Measurements from ENCODE around the gene RNF223.
"Not testable (repeated sequence)": the region's sequence is repeated elsewhere in the genome, so short reads cannot be mapped to it uniquely, and the experiment has no call there.

The RNF223 gene

DNA sequence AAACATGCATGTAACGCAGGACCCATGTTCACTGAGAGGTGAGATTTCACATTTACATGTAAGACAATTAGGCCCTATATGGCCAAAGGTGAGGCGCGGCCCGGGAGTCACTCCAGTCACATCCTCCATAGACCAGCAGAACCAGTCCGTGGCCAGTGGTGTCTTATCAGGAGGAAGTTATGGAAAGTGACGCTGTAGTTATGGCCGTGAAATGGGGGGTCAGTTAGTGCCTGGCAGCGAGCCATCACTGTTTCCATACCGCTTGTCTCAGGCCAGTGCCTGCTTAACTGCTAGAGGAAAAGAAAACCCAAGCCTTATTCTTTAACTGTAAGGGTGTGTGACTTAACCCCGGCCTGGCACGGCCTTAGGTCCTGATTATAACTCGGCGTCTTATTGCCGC, 35.6 kb upstream of the RNF223 start:
- DNase-seq (ENCODE audit: low read depth in 2 of 2) = no peak

DNA sequence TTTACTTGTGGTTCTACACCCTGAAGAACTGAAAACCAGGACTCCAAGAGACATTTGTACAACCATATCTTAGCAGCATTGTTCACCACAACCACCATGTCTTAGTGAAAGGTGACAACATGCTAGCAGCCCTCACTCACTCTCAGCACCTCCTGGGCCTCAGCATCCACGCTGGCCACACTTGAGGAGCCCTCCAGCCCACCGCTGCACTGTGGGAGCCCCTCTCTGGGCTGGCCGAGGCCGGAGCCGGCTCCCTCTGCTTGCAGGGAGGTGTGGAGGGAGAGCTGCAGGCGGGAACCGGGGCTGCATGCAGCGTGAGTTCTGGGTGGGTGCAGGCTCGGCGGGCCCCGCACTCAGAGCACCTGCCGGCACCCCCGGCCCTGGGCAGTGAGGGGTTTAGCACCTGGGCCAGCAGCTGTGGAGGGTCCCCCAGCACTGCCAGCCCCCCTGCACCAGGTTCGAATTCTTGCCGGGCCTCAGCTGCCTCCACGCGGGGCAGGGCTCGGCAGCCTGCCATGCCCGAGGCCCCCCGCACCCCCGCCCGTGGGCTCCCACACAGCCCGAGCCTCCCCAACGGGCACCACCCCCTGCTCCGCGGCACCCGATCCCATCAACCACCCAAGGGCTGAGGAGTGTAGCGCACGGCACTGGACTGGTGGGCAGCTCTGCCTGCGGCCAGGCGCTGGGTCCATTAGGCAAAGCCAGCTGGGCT, 32.6 kb upstream of the RNF223 start:
- DNase-seq (ENCODE audit: low read depth in 2 of 2) = no peak

DNA sequence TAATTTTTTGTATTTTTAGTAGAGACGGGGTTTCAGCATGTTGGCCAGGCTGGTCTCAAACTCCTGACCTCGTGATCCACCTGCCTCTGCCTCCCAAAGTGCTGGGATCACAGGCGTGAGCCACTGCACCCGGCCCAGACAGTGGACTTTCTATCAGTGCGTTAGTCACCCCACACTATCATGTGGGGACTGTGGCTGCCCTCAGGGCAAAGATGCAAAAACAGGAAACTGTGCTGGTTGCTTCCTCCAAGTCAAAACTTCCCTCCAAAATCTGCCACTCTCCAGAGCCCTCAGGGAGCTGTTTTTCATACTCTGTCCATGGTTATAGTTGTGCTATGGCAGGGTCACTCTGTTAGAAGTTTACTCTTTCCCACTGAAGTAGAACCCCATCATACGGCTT, 30.0 kb upstream of the RNF223 start:
- not testable (repeated sequence) for DNase-seq (ENCODE audit: low read depth in 2 of 2)

DNA sequence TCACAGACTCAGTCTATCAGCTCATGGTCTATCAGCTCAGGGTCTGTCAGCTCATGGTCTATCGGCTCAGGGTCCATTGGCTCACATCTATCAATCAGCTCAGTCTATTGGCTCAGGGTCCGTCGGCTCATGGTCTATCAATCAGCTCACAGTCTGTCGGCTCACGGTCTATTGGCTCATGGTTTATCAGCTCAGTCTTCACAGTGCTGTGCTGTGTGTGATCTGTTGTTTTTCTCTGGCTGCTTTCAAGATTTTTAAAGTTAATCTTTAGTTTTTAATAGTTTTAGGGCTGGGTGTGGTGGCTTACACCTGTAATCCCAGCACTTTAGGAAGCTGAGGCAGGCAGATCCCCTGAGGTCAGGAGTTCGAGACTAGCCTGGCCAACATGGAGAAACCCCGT, 27.4 kb upstream of the RNF223 start:
- DNase-seq (ENCODE audit: low read depth in 2 of 2) = no peak

DNA sequence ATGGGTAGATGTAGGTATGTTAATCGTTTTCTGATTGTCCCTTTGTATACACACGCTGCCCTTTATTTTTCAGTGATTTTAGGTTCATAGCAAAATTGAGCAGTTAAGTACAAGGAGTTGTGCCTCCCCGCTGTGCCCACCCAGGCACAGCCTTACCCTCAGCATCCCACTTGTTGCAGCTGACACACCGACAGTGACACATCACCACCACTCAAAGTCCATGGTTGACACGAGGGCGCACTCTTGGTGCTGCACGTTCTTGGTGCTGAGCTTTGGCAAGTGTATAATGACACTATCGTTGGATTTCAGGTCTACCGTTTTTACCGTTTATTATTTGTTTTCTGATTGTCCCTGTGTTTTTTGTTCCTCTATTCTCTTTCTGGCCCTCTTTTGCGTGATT, 26.2 kb upstream of the RNF223 start:
- DNase-seq (ENCODE audit: low read depth in 2 of 2) = no peak

DNA sequence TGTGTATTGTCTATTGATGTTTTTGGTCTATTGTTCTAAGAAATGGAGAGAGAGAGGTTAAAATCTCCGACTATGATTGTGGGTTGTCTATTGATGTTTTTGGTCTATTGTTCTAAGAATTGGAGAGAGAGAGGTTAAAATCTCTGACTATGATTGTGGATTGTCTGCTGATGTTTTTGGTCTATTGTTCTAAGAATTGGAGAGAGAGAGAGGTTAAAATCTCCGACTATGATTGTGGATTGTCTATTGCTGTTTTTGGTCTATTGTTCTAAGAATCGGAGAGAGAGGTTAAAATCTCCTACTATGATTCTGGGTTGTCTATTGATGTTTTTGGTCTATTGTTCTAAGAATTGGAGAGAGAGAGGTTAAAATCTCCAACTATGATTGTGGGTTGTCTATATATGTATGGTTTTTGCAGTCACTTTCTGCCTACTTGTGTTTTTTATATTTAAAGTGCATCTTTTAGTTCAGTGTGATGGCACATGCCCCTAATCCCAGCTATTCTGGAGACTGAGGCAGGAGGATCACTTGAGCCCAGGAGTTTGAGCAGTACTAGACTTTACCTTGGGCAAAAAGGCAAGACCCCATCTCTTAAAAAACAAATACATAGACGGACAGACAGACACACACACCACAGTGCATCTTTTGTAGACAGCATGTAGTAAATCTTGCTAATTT, 25.5 kb upstream of the RNF223 start:
- DNase-seq (ENCODE audit: low read depth in 2 of 2) = no peak

DNA sequence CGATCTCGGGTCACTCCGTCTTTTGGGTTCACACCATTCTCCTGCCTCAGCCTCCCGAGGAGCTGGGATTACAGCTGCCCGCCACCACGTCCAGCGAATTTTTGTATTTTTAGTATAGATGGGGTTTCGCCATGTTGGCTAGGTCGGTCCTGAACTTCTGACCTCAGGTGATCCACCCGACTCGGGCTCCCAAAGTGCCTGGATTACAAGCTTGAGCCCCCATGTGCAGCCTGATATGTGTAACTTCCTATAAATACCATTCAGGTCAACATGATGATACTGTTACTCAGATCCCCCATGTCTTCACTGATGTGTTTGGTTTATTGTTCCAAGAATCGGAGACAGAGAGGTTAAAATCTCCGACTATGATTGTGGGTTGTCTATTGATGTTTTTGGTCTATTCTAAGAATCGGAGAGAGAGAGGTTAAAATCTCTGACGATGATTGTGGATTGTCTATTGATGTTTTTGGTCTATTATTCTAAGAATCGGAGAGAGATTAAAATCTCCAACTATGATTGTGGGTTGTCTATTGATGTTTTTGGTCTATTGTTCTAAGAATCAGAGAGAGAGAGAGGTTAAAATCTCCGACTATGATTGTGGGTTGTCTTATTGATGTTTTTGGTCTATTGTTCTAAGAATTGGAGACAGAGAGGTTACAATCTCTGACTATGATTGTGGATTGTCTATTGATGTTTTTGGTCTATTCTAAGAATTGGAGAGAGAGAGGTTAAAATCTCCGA, 24.7 kb upstream of the RNF223 start:
- no peak for DNase-seq (ENCODE audit: low read depth in 2 of 2)

DNA sequence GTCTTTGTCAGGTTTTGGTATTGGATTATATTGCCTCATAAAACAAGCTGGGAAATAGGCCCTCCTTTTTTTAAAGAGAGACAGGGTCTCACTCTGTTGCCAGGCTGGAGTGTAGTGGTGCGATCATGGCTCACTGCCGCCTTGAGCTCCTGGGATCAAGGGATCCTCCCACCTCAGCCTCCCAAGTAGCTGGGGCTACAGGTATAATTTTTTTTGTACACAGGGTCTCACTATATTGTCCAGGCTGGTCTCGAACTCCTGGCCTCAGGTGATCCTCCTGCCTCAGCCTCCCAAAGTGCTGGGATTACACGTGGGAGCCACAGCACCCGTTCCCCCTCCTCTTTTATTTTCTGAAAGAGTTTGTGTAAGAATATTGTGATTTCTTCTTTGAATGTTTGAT, 22.0 kb upstream of the RNF223 start:
- DNase-seq (ENCODE audit: low read depth in 2 of 2) = not testable (repeated sequence)

DNA sequence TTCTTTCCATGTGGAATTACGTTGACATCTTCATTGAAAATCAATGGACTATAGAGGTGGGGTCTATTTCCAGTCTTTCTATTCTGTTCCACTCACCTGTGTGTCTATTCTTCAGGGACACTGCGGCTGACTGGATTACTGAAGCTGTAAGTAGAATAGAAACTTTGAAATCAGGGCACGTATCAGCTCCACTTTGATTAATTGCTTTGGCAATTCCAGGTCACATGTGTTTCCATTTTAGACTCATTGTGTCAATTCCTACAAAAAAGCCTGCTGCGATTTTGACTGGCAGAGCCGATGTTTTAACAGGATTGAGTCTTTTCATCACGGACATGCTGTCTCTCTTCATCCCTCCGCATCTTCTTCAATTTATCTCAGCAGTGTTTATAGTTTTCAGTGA, 20.9 kb upstream of the RNF223 start:
- DNase-seq (ENCODE audit: low read depth in 2 of 2) = no peak

DNA sequence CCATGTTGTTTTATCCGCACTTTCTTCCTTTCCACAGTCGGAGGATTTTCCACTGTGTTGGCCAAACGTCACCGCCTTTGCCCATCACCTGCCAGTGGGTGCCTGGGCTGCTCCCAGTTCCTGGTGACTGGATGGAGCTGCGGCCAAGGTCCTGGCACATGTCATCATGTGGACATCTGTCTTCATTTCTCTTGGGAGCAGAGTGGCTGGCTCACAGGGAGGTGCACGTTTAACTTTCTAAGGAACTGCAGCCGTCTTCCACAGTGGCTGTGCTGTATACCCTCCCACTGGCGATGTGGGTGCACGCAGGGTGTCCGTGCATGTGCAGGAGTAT, 19.5 kb upstream of the RNF223 start:
- no peak for DNase-seq (ENCODE audit: low read depth in 2 of 2)

DNA sequence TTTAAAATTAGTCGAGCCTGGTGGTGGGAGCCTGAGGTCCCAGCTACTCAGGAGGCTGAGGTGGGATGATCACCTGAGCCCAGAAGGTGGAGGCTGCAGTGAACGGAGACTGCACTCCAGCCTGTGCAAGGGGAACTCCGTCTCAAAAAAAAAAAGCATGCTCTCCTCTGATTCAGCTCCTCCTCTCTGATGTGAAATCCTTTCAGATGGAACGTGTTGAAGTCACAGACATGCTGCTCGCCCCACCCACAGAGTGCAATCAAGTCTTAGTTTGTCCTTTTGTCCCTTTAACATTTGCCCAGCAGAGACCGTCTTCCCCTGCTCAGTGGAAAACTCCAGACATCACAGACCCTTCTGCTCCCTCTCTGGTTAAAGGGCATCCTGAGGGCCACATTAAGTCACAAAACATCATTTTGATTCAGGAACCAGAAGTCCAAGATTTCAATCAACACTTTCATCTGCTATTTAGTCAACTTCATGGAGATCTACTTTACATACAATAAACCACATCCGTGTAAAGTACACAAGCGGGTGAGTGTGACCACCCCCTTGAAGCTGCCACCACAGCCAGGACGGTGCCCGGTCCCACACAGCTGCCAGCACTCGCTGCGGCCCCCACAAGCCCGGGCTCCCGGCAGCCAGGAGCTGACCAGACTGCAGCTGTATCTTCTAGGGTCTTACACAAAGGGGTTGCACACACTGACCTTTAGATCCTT, 18.9 kb upstream of the RNF223 start:
- no peak for DNase-seq (ENCODE audit: low read depth in 2 of 2)

DNA sequence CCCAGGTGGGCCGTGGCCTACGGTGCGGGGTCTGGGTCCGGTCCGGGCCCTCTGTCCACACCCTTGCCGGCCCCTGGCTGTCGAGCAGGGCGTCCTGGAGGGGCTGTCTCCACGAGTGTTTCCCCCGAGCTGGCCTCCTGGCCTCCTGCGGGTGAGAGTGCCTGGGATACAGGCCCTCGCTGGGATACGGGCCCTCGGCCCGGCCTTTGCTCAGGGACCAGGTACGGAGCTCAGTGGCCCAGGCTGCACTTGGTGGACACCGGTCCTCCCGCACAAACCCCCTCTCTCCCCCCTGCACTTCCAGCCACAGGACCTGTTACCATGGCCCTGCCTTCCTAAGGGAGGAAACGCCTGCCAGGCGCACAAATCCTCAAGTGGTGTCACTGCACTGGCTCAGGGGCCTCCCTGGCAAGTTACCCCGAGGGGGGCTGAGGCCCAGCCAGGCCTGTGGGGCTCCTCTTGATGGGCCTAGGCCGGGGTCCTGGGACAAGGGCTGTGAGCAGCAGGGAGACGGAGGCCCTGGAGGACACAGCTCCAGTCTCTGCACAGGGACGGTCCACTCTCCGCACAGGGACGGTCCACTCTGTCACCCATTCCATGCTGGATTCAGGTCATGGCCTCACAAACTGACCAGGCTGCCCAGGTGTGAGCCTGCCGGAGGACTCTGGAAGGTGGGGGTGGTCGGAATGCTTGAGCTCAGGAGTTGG, 18.2 kb upstream of the RNF223 start:
- no peak for DNase-seq (ENCODE audit: low read depth in 2 of 2)

DNA sequence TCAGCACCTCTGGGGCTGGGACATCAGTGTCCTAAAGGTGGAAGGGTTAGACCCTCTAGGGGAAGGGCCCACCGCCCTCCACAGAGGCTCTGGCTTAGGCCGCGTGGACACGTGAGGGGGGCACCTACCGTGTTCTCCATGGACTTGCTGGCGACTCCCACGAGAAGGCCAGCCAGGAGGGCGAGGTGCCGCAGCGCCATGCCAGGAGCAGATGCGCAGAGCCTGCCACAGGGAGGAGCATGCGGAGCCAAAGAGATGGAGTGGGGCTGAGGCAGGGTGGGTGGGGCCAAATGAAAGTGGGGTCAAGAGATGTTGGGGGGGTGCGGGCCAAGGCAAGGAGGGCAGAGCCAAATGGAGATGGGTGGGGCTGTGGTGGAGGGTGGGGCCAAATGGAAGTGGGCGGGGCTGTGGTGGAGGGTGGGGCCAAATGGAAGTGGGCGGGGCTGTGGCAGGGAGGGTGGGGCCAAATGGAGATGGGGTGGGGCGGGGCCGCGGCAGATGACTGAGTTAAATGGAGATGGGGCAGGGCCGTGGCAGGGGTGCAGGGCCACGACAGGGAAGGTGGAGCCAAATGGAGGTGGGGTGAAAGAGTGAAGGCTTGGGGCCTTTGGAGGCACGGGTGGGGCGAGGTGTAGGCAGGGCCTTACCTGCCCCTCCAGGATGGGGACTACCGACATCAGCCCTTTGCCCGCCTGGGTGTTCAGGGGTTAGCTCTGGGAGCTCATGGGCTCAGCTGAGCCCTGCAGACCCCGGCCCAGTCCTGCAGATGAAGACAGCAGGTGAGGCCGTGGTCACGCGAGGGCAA, 17.4 kb upstream of the RNF223 start:
- DNase-seq (ENCODE audit: low read depth in 2 of 2) = no peak

DNA sequence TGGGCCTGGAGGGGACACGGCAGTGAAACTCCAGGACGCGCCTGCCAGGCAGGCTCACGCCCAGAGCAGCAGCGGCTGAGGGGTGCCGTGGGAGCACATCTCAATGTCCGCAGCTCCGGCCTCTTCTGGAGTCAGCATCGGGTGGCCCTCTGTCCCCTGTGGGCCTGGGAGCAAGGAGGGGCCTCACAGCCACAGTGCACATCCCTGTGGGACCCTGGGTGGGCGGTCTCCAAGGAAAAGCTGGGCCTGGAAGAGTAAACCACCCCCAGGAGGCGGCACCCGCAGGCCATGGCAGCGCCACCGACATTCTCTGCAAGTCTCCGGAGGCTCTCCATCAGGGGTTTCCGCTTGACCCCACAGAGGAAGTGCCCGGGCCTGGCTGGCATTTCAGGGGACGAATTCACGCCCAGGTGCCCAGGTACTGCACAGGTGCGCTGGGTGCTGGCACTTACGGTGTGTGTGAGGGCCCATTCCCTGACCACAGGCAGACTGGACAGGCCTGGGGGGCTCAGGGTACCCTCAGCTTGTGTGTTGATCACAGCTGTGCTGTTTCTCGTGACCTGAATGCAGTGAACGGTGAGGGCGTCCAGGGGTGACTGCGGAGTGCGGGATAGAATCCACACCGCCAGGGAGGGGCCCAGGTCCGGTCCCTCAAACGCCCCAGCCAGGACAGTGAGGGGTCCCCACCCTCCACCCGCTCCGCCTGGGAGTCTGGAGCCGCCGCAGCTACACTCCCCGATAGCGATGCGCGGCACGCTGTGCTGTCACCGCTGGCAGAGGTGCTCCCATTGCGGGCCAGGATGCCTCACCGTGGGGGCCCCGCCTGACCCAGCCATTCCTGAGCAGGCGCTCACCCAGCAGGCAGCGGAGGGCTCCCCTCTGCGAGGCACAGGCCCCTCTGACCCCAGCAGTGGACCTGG, 16.6 kb upstream of the RNF223 start:
- DNase-seq (ENCODE audit: low read depth in 2 of 2) = no peak

DNA sequence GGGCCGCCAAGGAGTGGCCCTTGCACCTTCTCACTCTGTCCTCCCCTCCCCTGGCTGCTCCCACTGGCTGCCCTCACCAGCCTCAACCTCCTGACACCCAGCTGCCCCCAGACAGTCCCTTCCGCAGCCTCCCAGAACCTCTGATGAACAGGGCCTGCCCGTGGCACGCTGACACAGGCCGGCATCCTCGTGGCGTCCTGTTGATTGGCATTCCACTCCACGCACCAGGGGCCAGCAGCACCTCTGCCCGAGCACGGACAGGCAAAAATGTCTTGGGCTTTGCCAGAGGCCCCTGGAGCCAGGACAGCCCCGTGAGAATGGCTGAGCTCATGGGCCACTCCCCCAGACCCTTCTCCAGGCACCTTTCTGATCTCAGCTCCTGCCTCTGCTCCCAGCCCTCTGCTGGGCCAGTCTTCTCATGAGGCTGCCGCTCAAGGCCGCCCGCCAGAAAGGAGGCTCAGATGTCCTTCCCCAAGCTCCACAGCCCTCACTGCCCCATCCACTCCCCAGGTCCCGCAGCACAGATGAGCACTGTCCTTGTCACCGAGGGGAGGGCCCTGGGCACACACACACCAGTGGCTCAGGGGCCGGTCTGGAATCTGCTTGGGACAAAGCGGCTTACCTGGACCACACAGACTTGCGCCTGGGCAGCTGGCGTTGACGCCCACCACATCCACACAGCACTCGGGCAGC, 15.8 kb upstream of the RNF223 start:
- DNase-seq (ENCODE audit: low read depth in 2 of 2) = no peak

DNA sequence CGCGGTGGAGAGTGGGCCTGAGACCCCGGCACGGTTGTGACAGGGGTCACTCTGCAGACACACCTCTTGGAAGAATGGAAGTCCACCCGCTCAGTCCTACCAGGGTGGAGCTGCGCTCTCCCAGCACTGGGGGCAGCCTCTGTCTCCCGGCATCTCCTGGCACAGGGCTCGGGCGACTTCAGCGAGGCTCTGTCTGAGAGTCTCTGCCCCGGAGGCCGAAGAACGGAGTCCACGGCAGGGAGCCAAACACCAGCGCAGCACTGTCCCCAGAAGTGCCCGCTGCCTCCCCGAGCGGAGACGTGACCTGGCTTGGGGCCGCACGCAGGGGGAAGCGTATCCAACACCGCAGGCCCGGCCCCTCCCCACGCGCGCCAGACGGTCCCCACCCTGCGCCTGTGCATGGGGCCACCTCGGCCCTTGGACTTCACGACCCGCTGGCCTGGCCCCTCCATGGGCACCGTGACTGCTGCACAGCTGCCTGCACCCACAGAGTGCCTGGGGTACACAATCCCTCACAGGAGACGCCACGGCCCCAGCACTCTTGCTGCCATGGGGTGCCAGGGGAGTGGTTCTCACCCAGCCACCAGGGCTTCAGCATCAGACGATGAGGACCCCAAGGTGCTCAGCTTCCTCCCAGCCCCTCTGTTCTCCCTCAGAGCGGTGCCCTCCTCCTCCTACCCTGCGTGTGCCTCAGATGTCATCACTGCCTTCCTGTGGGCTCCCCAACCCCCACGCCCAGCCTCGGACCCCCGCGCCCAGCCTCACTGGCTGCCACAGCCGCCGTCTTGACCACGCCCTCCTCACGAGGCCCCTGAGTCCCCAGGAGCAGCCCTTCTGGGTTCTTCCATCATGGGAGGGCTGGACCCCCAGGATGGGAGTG, 14.9 kb upstream of the RNF223 start:
- DNase-seq (ENCODE audit: low read depth in 2 of 2) = no peak

DNA sequence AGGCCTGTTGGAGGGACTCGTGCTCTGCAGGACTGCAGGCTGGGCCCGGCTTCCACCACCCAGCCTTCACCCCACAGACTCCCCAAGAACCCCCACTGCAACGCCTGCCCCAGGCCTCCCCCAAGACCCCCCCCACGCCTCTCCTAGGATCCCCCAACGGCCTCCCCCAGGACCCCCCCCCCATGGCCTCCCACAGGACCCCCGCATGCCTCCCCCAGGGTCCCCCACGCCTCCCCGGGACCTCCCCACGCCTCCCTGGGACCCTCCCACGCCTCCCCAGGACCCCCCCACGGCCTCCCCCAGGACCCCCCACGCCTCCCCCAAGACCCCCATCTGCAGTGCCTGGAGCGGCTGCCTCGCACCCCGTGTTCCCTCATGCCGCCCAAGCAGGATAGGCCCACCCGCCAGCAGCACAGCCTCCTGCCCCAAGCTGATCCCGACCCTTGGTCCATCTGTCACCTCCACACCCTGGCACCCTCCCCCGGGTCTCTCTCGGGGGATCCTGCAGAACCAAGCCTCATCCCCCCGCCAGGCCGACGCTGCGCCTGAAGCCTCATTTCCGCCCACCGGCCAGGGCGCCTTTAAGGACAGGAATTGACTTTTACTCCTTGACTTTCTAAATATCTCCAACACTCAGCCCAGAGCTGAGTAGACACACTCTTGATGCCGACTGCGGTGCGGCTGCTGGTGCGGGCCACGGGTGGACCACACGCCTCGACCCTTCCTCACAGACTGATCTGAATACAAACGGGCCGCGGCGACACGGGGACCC, 14.1 kb upstream of the RNF223 start:
- no peak for DNase-seq (ENCODE audit: low read depth in 2 of 2)
